ENCODE data around the gene PRRC2B. TPM values are rescaled to one million over a fixed set of nuclear protein-coding genes. Genes with fewer than 3 reads are reported as not detected.
A peak's percentile ranks its signal among the peaks of the same experiment; 100 is the strongest.

PRRC2B gene
- total and polyA plus RNA-seq, 4 donors: 10.3 to 44.3 (median 27.0) TPM

DNA sequence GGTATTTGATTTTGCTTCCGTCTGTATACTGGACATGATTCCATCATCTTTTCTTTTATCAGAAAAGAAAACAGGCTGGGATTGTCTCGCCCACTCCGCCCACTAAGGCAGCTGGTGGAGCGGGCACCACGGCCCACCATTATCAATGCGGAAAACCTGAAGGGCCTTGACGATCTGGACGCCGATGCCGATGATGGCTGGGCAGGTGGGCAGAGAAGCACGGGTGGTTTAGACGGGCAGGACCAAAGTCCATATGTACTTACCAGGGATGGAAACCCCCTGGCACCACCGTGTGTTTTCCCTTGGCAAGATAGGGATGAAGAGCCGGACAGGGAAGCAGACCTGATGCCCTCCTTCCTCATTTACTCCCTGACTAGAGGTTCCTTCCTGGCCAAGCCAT, 53.7 kb downstream of the PRRC2B start:
- Histone ChIP-seq H3K27me3 (ENCODE audit: control insufficient read depth in 4 of 4, insufficient read depth in 4 of 4, low read length in 3 of 4) (no peaks in the 10 kb centered on the region), H3K4me1 (ENCODE audit: control insufficient read depth in 4 of 4, insufficient read depth in 4 of 4, low read length in 3 of 4) (peaks cover 0 to 7% (median 2%) of the 10 kb centered on the region in 4 donors), H3K9ac (ENCODE audit: low read depth in 1 of 2, low read length in 2 of 2) (no peak overlapping the region), H3K4me3 (ENCODE audit: low read depth in 1 of 3, low read length in 3 of 3) (no peak overlapping the region), H3K9me3 (ENCODE audit: control insufficient read depth in 4 of 4, low read length in 3 of 4) (no peaks in the 10 kb centered on the region), H3K36me3 (ENCODE audit: control insufficient read depth in 4 of 4, insufficient read depth in 3 of 4, low read depth in 1 of 4, low read length in 3 of 4) (peaks cover 11 to 59% (median 45%) of the 10 kb centered on the region in 4 donors), H3K27ac (ENCODE audit: low read depth in 1 of 2, low read length in 2 of 2) (no peak overlapping the region)
- WGBS: 50% methylated on average over 14 of the region's 14 CpGs
- TF ChIP-seq JUND (IDR thresholded peaks at IDR 0.05) (no peak), HNF4A (conservative IDR thresholded peaks at IDR 0.05) (peak; percentile 19 to 44)
- DNase-seq (ENCODE audit: low spot score): no peak

DNA sequence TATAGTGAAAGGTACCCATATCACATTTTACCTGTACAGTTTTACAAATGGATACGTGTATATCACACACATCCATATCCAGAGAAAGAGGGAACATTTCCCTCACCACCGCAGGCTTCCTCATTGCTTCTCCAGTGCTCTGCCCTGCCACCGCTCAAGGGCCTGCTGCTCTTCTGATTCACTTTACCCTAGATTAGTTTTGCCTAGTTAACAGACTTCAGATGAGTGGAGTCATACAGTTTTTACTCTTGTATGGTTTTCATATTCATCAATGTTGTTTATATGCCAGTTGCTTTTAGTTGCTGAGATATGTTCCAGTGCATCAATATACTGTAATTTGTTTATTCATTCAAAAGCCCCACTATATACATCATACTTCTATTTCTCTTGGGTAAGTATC, 54.9 kb downstream of the PRRC2B start:
- H3K9ac ChIP-seq (ENCODE audit: low read depth in 1 of 2, low read length in 2 of 2): no peak overlapping the region
- WGBS: 96% methylated on average over 3 of the region's 3 CpGs
- no peak overlapping the region for H3K4me3 ChIP-seq (ENCODE audit: low read depth in 1 of 3, low read length in 3 of 3)
- H3K36me3 ChIP-seq (ENCODE audit: control insufficient read depth in 4 of 4, insufficient read depth in 3 of 4, low read depth in 1 of 4, low read length in 3 of 4): peaks cover 11 to 56% (median 44%) of the 10 kb centered on the region in 4 donors
- H3K27ac ChIP-seq (ENCODE audit: low read depth in 1 of 2, low read length in 2 of 2): no peak overlapping the region
- peaks cover 0 to 7% (median 2%) of the 10 kb centered on the region in 4 donors for H3K4me1 ChIP-seq (ENCODE audit: control insufficient read depth in 4 of 4, insufficient read depth in 4 of 4, low read length in 3 of 4)
- H3K9me3 ChIP-seq (ENCODE audit: control insufficient read depth in 4 of 4, low read length in 3 of 4): no peaks in the 10 kb centered on the region
- TF ChIP-seq FOXA2 (IDR thresholded peaks at IDR 0.05): no peak
- TF ChIP-seq, protein P1, sequence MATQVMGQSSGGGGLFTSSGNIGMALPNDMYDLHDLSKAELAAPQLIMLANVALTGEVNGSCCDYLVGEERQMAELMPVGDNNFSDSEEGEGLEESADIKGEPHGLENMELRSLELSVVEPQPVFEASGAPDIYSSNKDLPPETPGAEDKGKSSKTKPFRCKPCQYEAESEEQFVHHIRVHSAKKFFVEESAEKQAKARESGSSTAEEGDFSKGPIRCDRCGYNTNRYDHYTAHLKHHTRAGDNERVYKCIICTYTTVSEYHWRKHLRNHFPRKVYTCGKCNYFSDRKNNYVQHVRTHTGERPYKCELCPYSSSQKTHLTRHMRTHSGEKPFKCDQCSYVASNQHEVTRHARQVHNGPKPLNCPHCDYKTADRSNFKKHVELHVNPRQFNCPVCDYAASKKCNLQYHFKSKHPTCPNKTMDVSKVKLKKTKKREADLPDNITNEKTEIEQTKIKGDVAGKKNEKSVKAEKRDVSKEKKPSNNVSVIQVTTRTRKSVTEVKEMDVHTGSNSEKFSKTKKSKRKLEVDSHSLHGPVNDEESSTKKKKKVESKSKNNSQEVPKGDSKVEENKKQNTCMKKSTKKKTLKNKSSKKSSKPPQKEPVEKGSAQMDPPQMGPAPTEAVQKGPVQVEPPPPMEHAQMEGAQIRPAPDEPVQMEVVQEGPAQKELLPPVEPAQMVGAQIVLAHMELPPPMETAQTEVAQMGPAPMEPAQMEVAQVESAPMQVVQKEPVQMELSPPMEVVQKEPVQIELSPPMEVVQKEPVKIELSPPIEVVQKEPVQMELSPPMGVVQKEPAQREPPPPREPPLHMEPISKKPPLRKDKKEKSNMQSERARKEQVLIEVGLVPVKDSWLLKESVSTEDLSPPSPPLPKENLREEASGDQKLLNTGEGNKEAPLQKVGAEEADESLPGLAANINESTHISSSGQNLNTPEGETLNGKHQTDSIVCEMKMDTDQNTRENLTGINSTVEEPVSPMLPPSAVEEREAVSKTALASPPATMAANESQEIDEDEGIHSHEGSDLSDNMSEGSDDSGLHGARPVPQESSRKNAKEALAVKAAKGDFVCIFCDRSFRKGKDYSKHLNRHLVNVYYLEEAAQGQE (IDR thresholded peaks at IDR 0.05): no peak
- TF ChIP-seq, protein P2, sequence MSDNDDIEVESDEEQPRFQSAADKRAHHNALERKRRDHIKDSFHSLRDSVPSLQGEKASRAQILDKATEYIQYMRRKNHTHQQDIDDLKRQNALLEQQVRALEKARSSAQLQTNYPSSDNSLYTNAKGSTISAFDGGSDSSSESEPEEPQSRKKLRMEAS (IDR thresholded peaks at IDR 0.05): no peak
- TF ChIP-seq, protein P3, sequence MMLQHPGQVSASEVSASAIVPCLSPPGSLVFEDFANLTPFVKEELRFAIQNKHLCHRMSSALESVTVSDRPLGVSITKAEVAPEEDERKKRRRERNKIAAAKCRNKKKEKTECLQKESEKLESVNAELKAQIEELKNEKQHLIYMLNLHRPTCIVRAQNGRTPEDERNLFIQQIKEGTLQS (IDR thresholded peaks at IDR 0.05): no peak
- no peak for TF ChIP-seq FOXA1 (IDR thresholded peaks at IDR 0.05)
- TF ChIP-seq YY1 (IDR thresholded peaks at IDR 0.05): no peak
- no peak for TF ChIP-seq TAF1 (conservative IDR thresholded peaks at IDR 0.05)
- no peak for TF ChIP-seq JUND (IDR thresholded peaks at IDR 0.05)
- TF ChIP-seq, protein P4, sequence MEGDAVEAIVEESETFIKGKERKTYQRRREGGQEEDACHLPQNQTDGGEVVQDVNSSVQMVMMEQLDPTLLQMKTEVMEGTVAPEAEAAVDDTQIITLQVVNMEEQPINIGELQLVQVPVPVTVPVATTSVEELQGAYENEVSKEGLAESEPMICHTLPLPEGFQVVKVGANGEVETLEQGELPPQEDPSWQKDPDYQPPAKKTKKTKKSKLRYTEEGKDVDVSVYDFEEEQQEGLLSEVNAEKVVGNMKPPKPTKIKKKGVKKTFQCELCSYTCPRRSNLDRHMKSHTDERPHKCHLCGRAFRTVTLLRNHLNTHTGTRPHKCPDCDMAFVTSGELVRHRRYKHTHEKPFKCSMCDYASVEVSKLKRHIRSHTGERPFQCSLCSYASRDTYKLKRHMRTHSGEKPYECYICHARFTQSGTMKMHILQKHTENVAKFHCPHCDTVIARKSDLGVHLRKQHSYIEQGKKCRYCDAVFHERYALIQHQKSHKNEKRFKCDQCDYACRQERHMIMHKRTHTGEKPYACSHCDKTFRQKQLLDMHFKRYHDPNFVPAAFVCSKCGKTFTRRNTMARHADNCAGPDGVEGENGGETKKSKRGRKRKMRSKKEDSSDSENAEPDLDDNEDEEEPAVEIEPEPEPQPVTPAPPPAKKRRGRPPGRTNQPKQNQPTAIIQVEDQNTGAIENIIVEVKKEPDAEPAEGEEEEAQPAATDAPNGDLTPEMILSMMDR (IDR thresholded peaks at IDR 0.05; ENCODE audit: low read depth, low read length, missing input control): no peak
- no peak for TF ChIP-seq RXRA (IDR thresholded peaks at IDR 0.05)
- TF ChIP-seq, protein P5, sequence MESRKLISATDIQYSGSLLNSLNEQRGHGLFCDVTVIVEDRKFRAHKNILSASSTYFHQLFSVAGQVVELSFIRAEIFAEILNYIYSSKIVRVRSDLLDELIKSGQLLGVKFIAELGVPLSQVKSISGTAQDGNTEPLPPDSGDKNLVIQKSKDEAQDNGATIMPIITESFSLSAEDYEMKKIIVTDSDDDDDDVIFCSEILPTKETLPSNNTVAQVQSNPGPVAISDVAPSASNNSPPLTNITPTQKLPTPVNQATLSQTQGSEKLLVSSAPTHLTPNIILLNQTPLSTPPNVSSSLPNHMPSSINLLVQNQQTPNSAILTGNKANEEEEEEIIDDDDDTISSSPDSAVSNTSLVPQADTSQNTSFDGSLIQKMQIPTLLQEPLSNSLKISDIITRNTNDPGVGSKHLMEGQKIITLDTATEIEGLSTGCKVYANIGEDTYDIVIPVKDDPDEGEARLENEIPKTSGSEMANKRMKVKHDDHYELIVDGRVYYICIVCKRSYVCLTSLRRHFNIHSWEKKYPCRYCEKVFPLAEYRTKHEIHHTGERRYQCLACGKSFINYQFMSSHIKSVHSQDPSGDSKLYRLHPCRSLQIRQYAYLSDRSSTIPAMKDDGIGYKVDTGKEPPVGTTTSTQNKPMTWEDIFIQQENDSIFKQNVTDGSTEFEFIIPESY (IDR thresholded peaks at IDR 0.05): no peak
- TF ChIP-seq NR2F2 (IDR thresholded peaks at IDR 0.05): no peak
- no peak for TF ChIP-seq GABPA (IDR thresholded peaks at IDR 0.05 in 1 of 2, conservative IDR thresholded peaks at IDR 0.05 in 1 of 2)
- no peak for TF ChIP-seq HNF4G (IDR thresholded peaks at IDR 0.05)
- no peak for TF ChIP-seq RAD21 (IDR thresholded peaks at IDR 0.05)
- TF ChIP-seq SP1 (IDR thresholded peaks at IDR 0.05): no peak
- no peak for TF ChIP-seq HNF4A (conservative IDR thresholded peaks at IDR 0.05)
- TF ChIP-seq EGR1 (IDR thresholded peaks at IDR 0.05; ENCODE audit: low read depth in 2 of 2): no peak
- DNase-seq (ENCODE audit: low spot score): no peak
- H3K27me3 ChIP-seq (ENCODE audit: control insufficient read depth in 4 of 4, insufficient read depth in 4 of 4, low read length in 3 of 4): no peaks in the 10 kb centered on the region

Measured in liver (tissue), 9 donors.